Liver (tissue), 9 donors: ENCODE measurements around the gene TMEM94. TPM values are rescaled to one million over a fixed set of nuclear protein-coding genes. Genes with fewer than 3 reads are reported as not detected.

Experiments used
- DNase-seq: peaks from one replicate; pipeline ENCODE4 v3.0.0-alpha.2; 2017; ENCODE audit warnings: low spot score
- H3K27ac ChIP-seq, 2 donors: one replicate each; pipeline ENCODE4 v1.7.0; 2013; ENCODE audit warnings: inconsistent platforms in 2 of 2, low read length in 2 of 2, control low read depth in 1 of 2, low read depth in 1 of 2, mild to moderate bottlenecking in 1 of 2
- H3K27me3 ChIP-seq, 4 donors: one replicate each; pipeline versions ENCODE4 v1.6.1 to v1.7.0; 2013; ENCODE audit warnings: low read length in 3 of 4, inconsistent platforms in 1 of 4, mild to moderate bottlenecking in 1 of 4, moderate library complexity in 1 of 4; ENCODE audit not compliant: control insufficient read depth in 4 of 4, insufficient read depth in 4 of 4
- H3K36me3 ChIP-seq, 4 donors: one replicate each; pipeline versions ENCODE4 v1.6.1 to v1.7.0; 2013; ENCODE audit warnings: low read length in 3 of 4, mild to moderate bottlenecking in 3 of 4, low read depth in 1 of 4, moderate library complexity in 1 of 4; ENCODE audit not compliant: control insufficient read depth in 4 of 4, insufficient read depth in 3 of 4
- H3K4me1 ChIP-seq, 4 donors: one replicate each; pipeline versions ENCODE4 v1.6.1 to v1.7.0; 2013; ENCODE audit warnings: low read length in 3 of 4, mild to moderate bottlenecking in 3 of 4, moderate library complexity in 1 of 4; ENCODE audit not compliant: control insufficient read depth in 4 of 4, insufficient read depth in 4 of 4
- H3K4me3 ChIP-seq, 3 donors: one replicate each; pipeline versions ENCODE4 v1.6.1 to v1.7.0; 2013; ENCODE audit warnings: low read length in 3 of 3, control low read depth in 1 of 3, low read depth in 1 of 3, mild to moderate bottlenecking in 1 of 3
- H3K9ac ChIP-seq, 2 donors: one replicate each; pipeline ENCODE4 v1.7.0; 2013; ENCODE audit warnings: low read length in 2 of 2, mild to moderate bottlenecking in 2 of 2, moderate library complexity in 2 of 2, control low read depth in 1 of 2, low read depth in 1 of 2
- H3K9me3 ChIP-seq, 4 donors: one replicate each; pipeline versions ENCODE4 v1.6.1 to v1.7.0; 2013; ENCODE audit warnings: low read length in 3 of 4; ENCODE audit not compliant: control insufficient read depth in 4 of 4
- ATF3 ChIP-seq: IDR thresholded peaks from 2 replicates; pipeline ENCODE4 v1.6.1; 2016; ENCODE audit warnings: antibody characterized with exemption
- FOXA1 ChIP-seq: IDR thresholded peaks from 2 replicates; pipeline ENCODE4 v1.6.1; 2016; ENCODE audit warnings: antibody characterized with exemption
- GABPA ChIP-seq, 2 donors: IDR thresholded peaks in 1 of 2; conservative IDR thresholded peaks in 1 of 2; 2 replicates each; pipeline ENCODE4 v1.6.1; 2016; ENCODE audit warnings: antibody characterized with exemption in 2 of 2, mild to moderate bottlenecking in 1 of 2, moderate library complexity in 1 of 2
- HNF4A ChIP-seq, 2 donors: conservative IDR thresholded peaks; 2 replicates each; pipeline ENCODE4 v1.6.1; 2016; ENCODE audit warnings: antibody characterized with exemption in 2 of 2, mild to moderate bottlenecking in 2 of 2
- HNF4G ChIP-seq: IDR thresholded peaks from 2 replicates; pipeline ENCODE4 v1.6.1; 2016; ENCODE audit warnings: antibody characterized with exemption
- JUND ChIP-seq, 2 donors: IDR thresholded peaks; 2 replicates each; pipeline ENCODE4 v1.6.1; 2016; ENCODE audit warnings: antibody characterized with exemption in 2 of 2
- MAX ChIP-seq: IDR thresholded peaks from 2 replicates; pipeline ENCODE4 v1.6.1; 2016; ENCODE audit warnings: antibody characterized with exemption
- RAD21 ChIP-seq, 2 donors: IDR thresholded peaks; 2 replicates each; pipeline ENCODE4 v1.6.1; 2016; ENCODE audit warnings: antibody characterized with exemption in 2 of 2, mild to moderate bottlenecking in 2 of 2
- REST ChIP-seq: IDR thresholded peaks from 2 replicates; pipeline ENCODE4 v1.6.1; 2016; ENCODE audit warnings: antibody characterized with exemption, mild to moderate bottlenecking
- RXRA ChIP-seq, 2 donors: IDR thresholded peaks; 2 replicates each; pipeline ENCODE4 v1.6.1; 2017 to 2018; ENCODE audit warnings: antibody characterized with exemption in 2 of 2, mild to moderate bottlenecking in 1 of 2
- SP1 ChIP-seq: IDR thresholded peaks from 2 replicates; pipeline ENCODE4 v1.6.1; 2018; ENCODE audit warnings: antibody characterized with exemption, mild to moderate bottlenecking
- TAF1 ChIP-seq: conservative IDR thresholded peaks from 2 replicates; pipeline ENCODE4 v1.6.1; 2016; ENCODE audit warnings: antibody characterized with exemption, mild to moderate bottlenecking
- ZBTB33 ChIP-seq: IDR thresholded peaks from 2 replicates; pipeline ENCODE4 v1.6.1; 2016; ENCODE audit warnings: antibody characterized with exemption
- WGBS: extraction: QIAGEN DNeasy Blood & Tissue Kit; methylation state at CpG from one replicate; pipeline ENCODE4 v1.1.7; 2013; 5-methylcytosine and 5-hydroxymethylcytosine counted together
- polyA plus RNA-seq, 2 donors: library from polyadenylated mRNA; stranded (reverse) in 1 of 2; unstranded in 1 of 2; fragments of 200-250 nt in 1 of 2; fragments of >200 nt in 1 of 2; fragmentation: Nextera tagmentation in 1 of 2; extraction: Ambion mirVana in 1 of 2; gene quantifications; one replicate each; pipeline versions ENCODE4 v1.2.1 to v1.2.3, GENCODE V29; 2013 to 2015
- total RNA-seq, 2 donors: library from RNA; depleted of rRNA; stranded (reverse); fragments of >200 nt; gene quantifications; one replicate each; pipeline ENCODE4 v1.2.3, GENCODE V29; 2014
- TF ChIP-seq, protein P1 (sequence below): fragments of 150-350 bp; IDR thresholded peaks from 2 replicates; pipeline ENCODE4 v1.5.1; 2017; ENCODE audit warnings: improper control_type of control experiment, low read depth, low read length; ENCODE audit not compliant: missing input control
- donor health status: healthy.
- donor health status: healthy.
- donor health status: healthy.
- donor health status: healthy.
- donor health status: healthy.

Gene TMEM94
- total and polyA plus RNA-seq, 4 donors: 15.6 to 31.0 (median 20.1) TPM

DNA sequence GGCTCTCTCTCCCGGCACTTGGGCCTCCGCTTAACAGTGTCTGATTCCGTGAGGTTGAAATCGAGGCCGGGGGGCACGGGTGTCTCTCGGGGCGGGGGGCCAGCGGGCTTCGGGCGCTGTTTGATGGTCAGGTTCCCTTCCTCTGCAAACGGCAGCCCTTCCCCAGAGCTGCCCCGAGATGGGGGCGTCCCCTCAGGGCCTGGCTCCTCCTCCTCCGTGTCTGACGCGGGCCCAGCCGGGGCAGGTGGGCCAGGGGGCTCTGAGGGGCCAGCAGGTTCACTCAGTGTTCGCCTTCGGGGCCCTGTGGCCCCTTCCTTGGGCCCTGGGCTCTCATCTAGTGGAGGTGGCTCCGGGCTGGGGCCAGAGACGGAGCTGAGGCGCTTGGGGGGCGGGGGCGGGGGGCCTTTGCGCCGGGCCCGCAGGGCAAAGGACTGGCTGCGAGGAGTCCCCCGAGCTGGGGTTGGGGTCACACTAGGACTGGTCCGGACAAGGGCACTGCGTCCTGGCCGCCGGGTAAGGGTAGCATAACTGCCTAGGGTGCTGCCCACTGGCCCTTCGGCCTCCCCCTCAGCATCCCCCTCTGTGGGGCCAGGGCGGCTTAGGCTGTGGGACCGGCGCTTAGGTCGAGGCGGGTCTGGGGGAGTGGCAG, 45.8 kb downstream of the TMEM94 start:
- Histone ChIP-seq H3K4me3 (no peak overlapping the region), H3K9ac (no peak overlapping the region)

More for the DNA sequence above, 45.8 kb downstream of the TMEM94 start:
- TF ChIP-seq RXRA (IDR thresholded peaks at IDR 0.05) (no peak), ZBTB33 (no peak), JUND (IDR thresholded peaks at IDR 0.05) (no peak), FOXA1 (no peak), SP1 (no peak), RAD21 (IDR thresholded peaks at IDR 0.05) (no peak), REST (no peak), ATF3 (no peak), TAF1 (no peak), HNF4A (conservative IDR thresholded peaks at IDR 0.05) (no peak), GABPA (IDR thresholded peaks at IDR 0.05 in 1 of 2, conservative IDR thresholded peaks at IDR 0.05 in 1 of 2) (no peak), MAX (no peak), HNF4G (no peak)
- TF ChIP-seq, protein P1, sequence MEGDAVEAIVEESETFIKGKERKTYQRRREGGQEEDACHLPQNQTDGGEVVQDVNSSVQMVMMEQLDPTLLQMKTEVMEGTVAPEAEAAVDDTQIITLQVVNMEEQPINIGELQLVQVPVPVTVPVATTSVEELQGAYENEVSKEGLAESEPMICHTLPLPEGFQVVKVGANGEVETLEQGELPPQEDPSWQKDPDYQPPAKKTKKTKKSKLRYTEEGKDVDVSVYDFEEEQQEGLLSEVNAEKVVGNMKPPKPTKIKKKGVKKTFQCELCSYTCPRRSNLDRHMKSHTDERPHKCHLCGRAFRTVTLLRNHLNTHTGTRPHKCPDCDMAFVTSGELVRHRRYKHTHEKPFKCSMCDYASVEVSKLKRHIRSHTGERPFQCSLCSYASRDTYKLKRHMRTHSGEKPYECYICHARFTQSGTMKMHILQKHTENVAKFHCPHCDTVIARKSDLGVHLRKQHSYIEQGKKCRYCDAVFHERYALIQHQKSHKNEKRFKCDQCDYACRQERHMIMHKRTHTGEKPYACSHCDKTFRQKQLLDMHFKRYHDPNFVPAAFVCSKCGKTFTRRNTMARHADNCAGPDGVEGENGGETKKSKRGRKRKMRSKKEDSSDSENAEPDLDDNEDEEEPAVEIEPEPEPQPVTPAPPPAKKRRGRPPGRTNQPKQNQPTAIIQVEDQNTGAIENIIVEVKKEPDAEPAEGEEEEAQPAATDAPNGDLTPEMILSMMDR: no peak
- peaks cover 3 to 39% (median 18%) of the 10 kb centered on the region in 4 donors for H3K36me3 ChIP-seq
- DNase-seq: no peak
- no peaks in the 10 kb centered on the region for H3K27me3 ChIP-seq
- WGBS: 93% methylated on average over 40 of the region's 40 CpGs
- no peak overlapping the region for H3K27ac ChIP-seq
- no peaks in the 10 kb centered on the region for H3K9me3 ChIP-seq
- peaks cover 5 to 23% (median 13%) of the 10 kb centered on the region in 4 donors for H3K4me1 ChIP-seq
